ENCODE measurements around the gene GTF3C4.

DNA sequence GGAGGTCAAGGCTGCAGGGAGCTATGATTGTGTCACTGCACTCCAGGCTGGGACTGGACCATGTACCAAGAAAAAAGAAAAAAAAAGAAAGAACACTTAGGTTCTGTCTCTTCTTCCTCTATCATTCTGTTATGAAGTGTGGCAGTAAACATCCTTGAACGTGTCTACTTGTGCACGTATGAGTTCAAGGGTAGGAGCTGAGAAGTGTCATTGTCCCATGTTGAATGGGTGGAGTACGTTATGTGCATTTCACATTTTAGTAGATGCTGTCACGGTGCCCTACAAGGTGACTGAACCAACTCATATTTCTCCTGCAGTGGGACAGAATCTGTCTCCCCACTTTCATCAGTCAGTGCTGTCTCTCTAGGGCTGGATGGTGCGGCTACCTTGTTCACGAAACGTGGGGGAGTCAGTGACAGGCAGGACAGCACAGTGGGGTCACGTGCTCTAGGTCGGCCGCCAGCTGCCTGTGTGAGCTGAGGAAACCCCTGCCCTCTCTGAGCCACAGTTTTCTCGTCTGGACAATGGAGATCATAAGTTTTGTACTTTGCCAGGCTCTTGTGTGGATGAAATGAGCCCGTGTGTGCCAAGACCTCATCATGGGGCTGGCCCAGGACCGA lies 47.2 kb downstream of the GTF3C4 start:
- TF ChIP-seq GATA3 (IDR thresholded peaks at IDR 0.05; ENCODE audit: low read depth, low read length) = no peak
- no peak for TF ChIP-seq GATA2 (IDR thresholded peaks at IDR 0.05; ENCODE audit: low read depth, low read length)

Measured in SH-SY5Y (cell line).